Right renal pelvis (tissue), 4 donors: Measurements from ENCODE around the gene OR2Z1. TPM values are rescaled to one million over a fixed set of nuclear protein-coding genes. Genes with fewer than 3 reads are reported as not detected.
"Not testable (repeated sequence)": the region's sequence is repeated elsewhere in the genome, so short reads cannot be mapped to it uniquely, and the experiment has no call there.

Experiments used
- DNase-seq, 4 donors: peaks; one replicate each; pipeline ENCODE4 v3.0.0-alpha.2; 2013; ENCODE audit warnings: low read depth in 4 of 4, low spot score in 3 of 4, missing footprints in 1 of 4
- polyA plus RNA-seq, 4 donors: library from polyadenylated mRNA; unstranded; fragments of 120-200 nt; gene quantifications; one replicate each; pipeline ENCODE4 v1.2.1, GENCODE V29; 2013; ENCODE audit not compliant: insufficient read length in 4 of 4

The OR2Z1 gene
- polyA plus RNA-seq, 4 donors = not detected

DNA sequence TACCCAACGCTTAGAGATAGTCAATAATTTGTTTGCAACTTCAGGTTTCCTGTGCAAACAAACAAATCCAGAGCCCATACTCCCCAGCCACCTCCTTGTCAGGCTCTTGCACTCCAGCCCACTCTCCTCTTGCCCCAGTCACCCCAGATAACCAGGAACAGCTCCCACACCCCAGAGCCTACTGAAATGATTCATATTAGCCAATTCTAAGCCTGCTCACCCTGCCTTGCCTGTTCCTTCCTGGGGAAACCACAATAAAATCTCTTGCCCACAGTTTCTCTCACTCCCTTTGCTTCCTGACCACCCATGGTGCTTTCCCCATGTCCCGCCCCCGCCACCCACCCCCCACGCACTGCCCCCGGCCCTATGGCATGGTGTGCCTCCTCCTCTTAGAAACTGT lies 19.1 kb upstream of the OR2Z1 start:
- no peak for DNase-seq

DNA sequence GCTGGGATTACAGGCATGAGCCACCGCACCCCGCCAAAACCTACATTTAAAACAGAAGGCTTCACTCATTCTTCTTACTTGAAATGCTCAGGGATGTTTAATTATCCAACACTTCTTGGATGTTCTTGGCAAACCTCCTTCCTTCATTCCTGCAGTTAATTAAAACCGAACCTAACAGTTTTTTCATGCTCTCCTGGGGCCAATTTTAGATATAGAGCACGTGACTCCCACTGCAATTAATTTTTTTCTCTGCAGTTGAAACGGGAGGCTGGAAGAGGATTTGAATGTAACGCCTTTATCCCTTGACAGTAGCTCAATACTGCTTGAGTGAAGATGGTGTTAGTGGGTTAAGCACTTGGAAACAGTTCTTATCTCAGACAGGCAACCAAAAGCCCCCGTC lies 18.2 kb upstream of the OR2Z1 start:
- no peak for DNase-seq

GRCh38 chr19:8705304-8705703 lies 16.1 kb upstream of the OR2Z1 start:
- DNase-seq = not testable (repeated sequence)

DNA sequence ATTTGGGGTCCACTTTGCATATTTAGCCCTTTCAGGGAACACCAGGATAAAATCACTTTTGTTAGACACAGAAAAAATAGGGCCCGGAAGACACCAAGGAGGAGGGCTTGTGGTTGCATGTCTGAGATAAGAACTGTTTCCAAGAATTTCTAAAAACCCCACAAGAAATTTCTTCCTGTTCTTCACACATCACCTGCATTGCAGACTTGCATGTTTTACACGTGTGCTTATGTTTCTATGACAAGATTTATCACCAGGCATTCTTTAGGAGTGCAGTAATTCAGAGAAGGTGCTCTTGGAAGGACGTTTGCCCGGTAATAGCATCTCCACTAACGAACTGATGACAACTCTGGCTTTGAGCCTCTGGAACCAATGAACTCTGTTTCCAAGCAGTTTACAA lies 15.7 kb upstream of the OR2Z1 start:
- DNase-seq = no peak

GRCh38 chr19:8710337-8710736 lies 11.1 kb upstream of the OR2Z1 start:
- not testable (repeated sequence) for DNase-seq

- no peak for DNase-seq
Observed at GRCh38 chr19:8722032-8722431, 598 bp downstream of the OR2Z1 start.

- DNase-seq = no peak
Observed at GRCh38 chr19:8724276-8724675, 2.8 kb downstream of the OR2Z1 start.

GRCh38 chr19:8731428-8732169 lies 10.2 kb downstream of the OR2Z1 start:
- no peak for DNase-seq

- DNase-seq = no peak
Observed at GRCh38 chr19:8738377-8738776, 16.9 kb downstream of the OR2Z1 start.

DNA sequence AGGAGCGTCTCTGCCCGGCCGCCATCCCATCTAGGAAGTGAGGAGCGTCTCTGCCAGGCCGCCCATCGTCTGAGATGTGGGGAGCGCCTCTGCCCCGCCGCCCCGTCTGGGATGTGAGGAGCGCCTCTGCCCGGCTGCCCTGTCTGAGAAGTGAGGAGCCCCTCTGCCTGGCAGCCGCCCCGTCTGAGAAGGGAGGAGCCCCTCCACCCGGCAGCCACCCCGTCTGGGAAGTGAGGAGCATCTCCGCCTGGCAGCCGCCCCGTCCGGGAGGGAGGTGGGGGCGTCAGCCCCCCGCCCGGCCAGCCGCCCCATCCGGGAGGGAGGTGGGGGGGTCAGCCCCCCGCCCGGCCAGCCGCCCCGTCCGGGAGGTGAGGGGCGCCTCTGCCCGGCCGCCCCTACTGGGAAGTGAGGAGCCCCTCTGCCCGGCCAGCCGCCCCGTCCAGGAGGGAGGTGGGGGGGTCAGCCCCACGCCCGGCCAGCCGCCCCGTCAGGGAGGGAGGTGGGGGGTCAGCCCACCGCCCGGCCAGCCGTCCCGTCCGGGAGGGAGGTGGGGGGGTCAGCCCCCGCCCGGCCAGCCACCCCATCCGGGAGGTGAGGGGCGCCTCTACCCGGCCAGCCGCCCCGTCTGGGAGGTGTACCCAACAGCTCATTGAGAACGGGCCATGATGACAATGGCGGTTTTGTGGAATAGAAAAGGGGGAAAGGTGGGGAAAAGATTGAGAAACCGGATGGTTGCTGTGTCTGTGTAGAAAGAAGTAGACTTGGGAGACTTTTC lies 18.0 kb downstream of the OR2Z1 start:
- DNase-seq = not testable (repeated sequence)

GRCh38 chr19:8767257-8767656 lies 45.8 kb downstream of the OR2Z1 start:
- not testable (repeated sequence) for DNase-seq

GRCh38 chr19:8769265-8769664 lies 47.8 kb downstream of the OR2Z1 start:
- DNase-seq = not testable (repeated sequence)

- DNase-seq = not testable (repeated sequence)
Observed at GRCh38 chr19:8773587-8773986, 52.2 kb downstream of the OR2Z1 start.

Other genes starting within 250 kb of the OR2Z1 start
- 1 to 10 TPM; 1.1 to 1.5 (median 1.3) TPM for gene PRAM1, start 219.0 kb upstream of the OR2Z1 start, polyA plus RNA-seq
- gene ZNF414, start 207.5 kb upstream of the OR2Z1 start, polyA plus RNA-seq = 10 to 100 TPM; 18.8 to 27.0 (median 23.6) TPM
- gene MYO1F, start 144.2 kb upstream of the OR2Z1 start, polyA plus RNA-seq = 1 to 10 TPM; 3.5 to 6.0 (median 4.2) TPM
- gene ADAMTS10, start 110.9 kb upstream of the OR2Z1 start, polyA plus RNA-seq = 10 to 100 TPM; 27.7 to 38.6 (median 34.6) TPM
- not detected for gene NFILZ, start 91.0 kb upstream of the OR2Z1 start, polyA plus RNA-seq
- gene ACTL9, start 22.8 kb upstream of the OR2Z1 start, polyA plus RNA-seq = not detected
- 10 to 100 TPM; 35.9 to 46.0 (median 41.9) TPM for gene ZNF558, start 110.7 kb downstream of the OR2Z1 start, polyA plus RNA-seq
- gene MBD3L1, start 110.7 kb downstream of the OR2Z1 start, polyA plus RNA-seq = not detected